Ascending aorta (tissue), 2 donors: ENCODE measurements around the gene FST. TPM values are rescaled to one million over a fixed set of nuclear protein-coding genes. Genes with fewer than 3 reads are reported as not detected.

Experiments used
- DNase-seq, 2 donors: peaks; one replicate each; pipeline ENCODE4 v3.0.0-alpha.2; 2019; ENCODE audit warnings: low spot score in 2 of 2
- H3K27ac ChIP-seq, 2 donors: fragments of 200-600 bp; sonication (generic); one replicate each; pipeline ENCODE4 v1.5.1; 2016 to 2017; ENCODE audit warnings: mild to moderate bottlenecking in 1 of 2
- H3K27me3 ChIP-seq: fragments of 200-600 bp; sonication (generic); one replicate; pipeline ENCODE4 v1.5.1; 2017
- H3K36me3 ChIP-seq, 2 donors: fragments of 200-600 bp; sonication (generic); one replicate each; pipeline ENCODE4 v1.5.1; 2016
- H3K4me1 ChIP-seq, 2 donors: fragments of 200-600 bp; sonication (generic); one replicate each; pipeline ENCODE4 v1.5.1; 2016 to 2017; ENCODE audit warnings: mild to moderate bottlenecking in 1 of 2
- H3K4me3 ChIP-seq, 2 donors: fragments of 200-600 bp; sonication (generic); one replicate each; pipeline ENCODE4 v1.5.1; 2016 to 2017; ENCODE audit warnings: mild to moderate bottlenecking in 1 of 2
- H3K9me3 ChIP-seq, 2 donors: fragments of 200-600 bp; sonication (generic); one replicate each; pipeline ENCODE4 v1.5.1; 2016
- intact Hi-C: fragments of 100-400 bp; cut with DNase I; formaldehyde crosslinking; loops from one replicate; pipeline ENCODE4 v1.15.1; 2023
- total RNA-seq: library from RNA; depleted of rRNA; stranded (reverse); fragments of >200 nt; gene quantifications from one replicate; pipeline ENCODE4 v1.1.0, GENCODE V29; 2016
- TF ChIP-seq, protein P1 (sequence below), 3 experiments: fragments of 200-600 bp in 2 of 3; fragments of 450-650 bp in 1 of 3; sonication (generic) in 2 of 3; IDR thresholded peaks; one replicate each; pipeline ENCODE4 v1.5.1; 2016 to 2019; ENCODE audit warnings: antibody characterized with exemption in 3 of 3, mild to moderate bottlenecking in 1 of 3, moderate library complexity in 1 of 3

The FST gene
- total RNA-seq, 1 donor from 2014 or later: 0.21 TPM

GRCh38 chr5:53448851-53449250, 31.6 kb upstream of the FST start:
- TF ChIP-seq, protein P1, sequence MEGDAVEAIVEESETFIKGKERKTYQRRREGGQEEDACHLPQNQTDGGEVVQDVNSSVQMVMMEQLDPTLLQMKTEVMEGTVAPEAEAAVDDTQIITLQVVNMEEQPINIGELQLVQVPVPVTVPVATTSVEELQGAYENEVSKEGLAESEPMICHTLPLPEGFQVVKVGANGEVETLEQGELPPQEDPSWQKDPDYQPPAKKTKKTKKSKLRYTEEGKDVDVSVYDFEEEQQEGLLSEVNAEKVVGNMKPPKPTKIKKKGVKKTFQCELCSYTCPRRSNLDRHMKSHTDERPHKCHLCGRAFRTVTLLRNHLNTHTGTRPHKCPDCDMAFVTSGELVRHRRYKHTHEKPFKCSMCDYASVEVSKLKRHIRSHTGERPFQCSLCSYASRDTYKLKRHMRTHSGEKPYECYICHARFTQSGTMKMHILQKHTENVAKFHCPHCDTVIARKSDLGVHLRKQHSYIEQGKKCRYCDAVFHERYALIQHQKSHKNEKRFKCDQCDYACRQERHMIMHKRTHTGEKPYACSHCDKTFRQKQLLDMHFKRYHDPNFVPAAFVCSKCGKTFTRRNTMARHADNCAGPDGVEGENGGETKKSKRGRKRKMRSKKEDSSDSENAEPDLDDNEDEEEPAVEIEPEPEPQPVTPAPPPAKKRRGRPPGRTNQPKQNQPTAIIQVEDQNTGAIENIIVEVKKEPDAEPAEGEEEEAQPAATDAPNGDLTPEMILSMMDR (IDR thresholded peaks at IDR 0.05): no peak
- intact Hi-C loops: no loop called here
- H3K36me3 ChIP-seq: no peaks in the 10 kb centered on the region
- no peaks in the 10 kb centered on the region for H3K4me1 ChIP-seq
- H3K9me3 ChIP-seq: no peaks in the 10 kb centered on the region
- no peaks in the 10 kb centered on the region for H3K27me3 ChIP-seq
- no peak overlapping the region for H3K4me3 ChIP-seq
- no peak overlapping the region for H3K27ac ChIP-seq
- no peak for DNase-seq

DNA sequence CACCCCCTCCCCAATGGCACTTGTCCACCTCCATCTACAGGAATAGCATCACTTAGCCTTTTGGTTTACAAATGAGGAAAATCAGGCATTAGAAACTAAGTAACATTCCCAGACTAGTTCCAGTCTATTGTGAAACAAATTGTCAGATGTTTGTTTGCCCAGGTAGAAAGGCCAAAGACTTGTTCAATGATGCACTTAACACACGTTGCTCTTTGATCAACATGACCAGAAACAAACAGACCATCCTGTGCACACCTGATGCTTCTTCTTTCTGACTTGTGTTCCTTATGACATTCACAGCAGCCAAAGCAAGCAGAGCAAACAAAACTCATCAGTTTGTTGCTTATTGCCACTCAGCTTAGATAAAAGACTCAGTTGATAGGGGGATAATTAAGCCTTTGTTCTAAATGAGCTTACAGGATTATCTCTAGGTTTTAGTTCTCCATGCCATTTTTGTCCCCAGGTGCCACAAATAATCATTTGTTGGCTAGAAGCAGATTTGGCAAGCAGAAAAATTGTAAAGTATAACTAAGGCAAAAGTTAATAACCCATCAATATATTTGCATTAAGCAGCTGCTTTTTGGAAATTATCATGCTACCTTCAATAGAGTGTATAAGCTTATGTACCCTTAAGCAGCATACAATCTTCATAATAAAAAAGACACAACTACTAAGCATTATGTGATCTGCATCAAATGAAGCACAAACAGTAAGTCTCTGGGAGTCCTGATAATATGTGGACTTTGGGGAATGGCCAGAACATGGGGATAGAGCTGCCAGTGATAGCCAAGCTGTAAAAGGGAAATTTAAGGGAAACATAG, 26.3 kb upstream of the FST start:
- Histone ChIP-seq H3K27ac (no peak overlapping the region), H3K36me3 (no peaks in the 10 kb centered on the region), H3K4me1 (no peaks in the 10 kb centered on the region), H3K9me3 (no peaks in the 10 kb centered on the region), H3K27me3 (no peaks in the 10 kb centered on the region), H3K4me3 (no peak overlapping the region)
- TF ChIP-seq, protein P1 (IDR thresholded peaks at IDR 0.05): no peak
- DNase-seq: no peak
- intact Hi-C loops: no loop called here

GRCh38 chr5:53454719-53455000, 25.8 kb upstream of the FST start:
- Histone ChIP-seq H3K36me3 (no peaks in the 10 kb centered on the region), H3K27me3 (no peaks in the 10 kb centered on the region), H3K4me3 (no peak overlapping the region), H3K27ac (no peak overlapping the region), H3K4me1 (no peaks in the 10 kb centered on the region), H3K9me3 (no peaks in the 10 kb centered on the region)
- TF ChIP-seq, protein P1 (IDR thresholded peaks at IDR 0.05): no peak
- intact Hi-C loops: no loop called here
- no peak for DNase-seq

GRCh38 chr5:53456366-53456765, 24.1 kb upstream of the FST start:
- DNase-seq: no peak
- no peaks in the 10 kb centered on the region for H3K4me1 ChIP-seq
- no peaks in the 10 kb centered on the region for H3K36me3 ChIP-seq
- intact Hi-C loops: no loop called here
- TF ChIP-seq, protein P1 (IDR thresholded peaks at IDR 0.05): no peak
- H3K27me3 ChIP-seq: no peaks in the 10 kb centered on the region
- no peaks in the 10 kb centered on the region for H3K9me3 ChIP-seq
- H3K27ac ChIP-seq: no peak overlapping the region
- H3K4me3 ChIP-seq: no peak overlapping the region

DNA sequence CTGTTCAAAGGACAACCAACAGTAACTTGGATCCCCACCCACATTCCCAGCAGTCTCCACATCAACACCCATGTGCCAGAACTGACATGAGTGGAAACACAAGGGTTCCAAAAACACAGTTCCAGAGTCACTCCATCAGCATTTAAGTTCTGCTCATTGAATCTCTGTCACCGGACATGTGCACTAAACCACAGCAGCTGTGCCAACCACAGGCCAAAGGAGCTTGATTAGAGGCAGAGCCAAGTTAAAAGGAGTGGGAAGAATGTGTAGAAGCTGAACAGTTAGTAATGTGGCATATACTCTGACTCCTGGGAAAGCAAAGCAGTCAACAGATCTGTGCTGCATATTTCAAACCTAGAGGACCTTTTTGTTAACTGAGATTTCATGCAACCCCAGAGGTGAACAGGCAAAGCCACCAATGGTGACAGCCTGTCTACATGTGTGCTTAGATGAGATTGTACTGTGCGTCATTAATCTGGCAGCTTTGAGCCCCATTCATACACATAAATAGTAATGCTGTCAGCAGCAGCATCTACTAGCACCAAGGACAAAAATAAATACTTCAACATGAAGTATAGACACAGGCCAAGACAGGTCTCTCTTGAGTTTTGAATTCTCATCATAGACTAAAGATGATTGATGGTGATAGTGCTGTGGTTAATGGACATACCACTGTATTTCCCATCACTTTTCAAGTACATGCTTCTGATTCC, 16.4 kb upstream of the FST start:
- H3K36me3 ChIP-seq: no peaks in the 10 kb centered on the region
- no peaks in the 10 kb centered on the region for H3K27me3 ChIP-seq
- H3K4me1 ChIP-seq: no peaks in the 10 kb centered on the region
- intact Hi-C loops: no loop called here
- DNase-seq: no peak
- no peak overlapping the region for H3K27ac ChIP-seq
- no peak overlapping the region for H3K4me3 ChIP-seq
- TF ChIP-seq, protein P1 (IDR thresholded peaks at IDR 0.05): no peak
- H3K9me3 ChIP-seq: no peaks in the 10 kb centered on the region
